GM19043 (cell line): ENCODE results near the gene SEMA6D.
"Not testable (repeated sequence)": the region's sequence is repeated elsewhere in the genome, so short reads cannot be mapped to it uniquely, and the experiment has no call there.

ENCODE experiments used
- ATAC-seq: cut with Tn5 transposase; IDR thresholded peaks from one replicate; pipeline ENCODE4 v1.9.1; 2021; ENCODE audit warnings: low read depth; ENCODE audit not compliant: unreplicated experiment

SEMA6D gene

GRCh38 chr15:47715856-47716445 lies 1.4 kb upstream of the SEMA6D start:
- ATAC-seq = no peak

GRCh38 chr15:47716516-47716915 lies 789 bp upstream of the SEMA6D start:
- no peak for ATAC-seq

DNA sequence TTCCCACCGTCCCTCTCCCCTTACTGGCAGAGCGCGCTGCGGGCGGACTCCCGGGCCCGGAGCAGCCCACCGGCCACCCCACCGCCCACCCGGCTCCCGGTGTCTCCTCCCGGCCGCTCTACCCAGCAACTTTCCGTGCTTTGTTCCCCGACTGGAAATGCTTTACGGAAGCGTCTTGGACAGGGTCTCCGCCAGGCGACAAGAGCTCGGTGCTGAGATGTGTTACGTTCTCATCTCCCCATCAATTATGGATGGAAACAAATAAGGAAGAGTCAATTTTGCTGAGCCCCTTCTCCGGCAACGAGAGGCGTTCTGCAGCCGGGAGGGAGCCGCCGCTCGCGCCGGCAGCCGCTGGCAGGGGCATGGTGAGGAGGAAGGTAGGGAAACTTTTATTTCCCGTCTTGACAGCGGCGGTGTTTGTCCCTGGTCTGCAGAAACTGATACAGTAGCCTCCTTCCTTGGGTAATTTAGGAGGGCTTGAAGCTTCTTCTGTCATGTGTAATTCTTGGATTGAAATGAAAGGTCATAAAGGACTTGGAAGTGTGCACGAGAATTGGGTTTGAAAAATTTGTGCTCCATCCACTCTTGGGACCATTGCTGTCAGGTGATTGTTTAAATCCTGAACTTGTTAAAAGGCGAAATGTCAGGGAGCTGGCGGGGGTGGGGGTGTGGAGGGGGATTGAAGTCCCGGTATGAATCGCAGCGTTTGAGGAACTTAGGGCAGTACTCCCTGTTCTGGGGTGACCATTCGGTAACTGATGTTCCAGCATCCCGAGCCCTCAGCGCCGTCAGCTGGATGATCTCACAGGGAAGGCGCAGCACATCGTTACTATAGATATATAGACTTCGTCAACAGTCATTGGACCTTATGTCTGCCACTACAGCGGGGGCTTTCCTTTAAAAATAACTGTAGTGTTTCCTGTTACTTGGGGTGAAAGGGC lies 1.5 kb downstream of the SEMA6D start:
- ATAC-seq = no peak

GRCh38 chr15:47719730-47720129 lies 2.4 kb downstream of the SEMA6D start:
- ATAC-seq = no peak

- no peak for ATAC-seq
These were observed 3.2 kb downstream of the SEMA6D start for GRCh38 chr15:47720555-47720954.

- ATAC-seq = no peak
These were observed 4.4 kb downstream of the SEMA6D start for GRCh38 chr15:47721676-47722075.

- ATAC-seq = no peak
These were observed 7.0 kb downstream of the SEMA6D start for GRCh38 chr15:47724346-47724745.

- no peak for ATAC-seq
These were observed 7.7 kb downstream of the SEMA6D start for GRCh38 chr15:47725051-47725450.

GRCh38 chr15:47725906-47726305 lies 8.6 kb downstream of the SEMA6D start:
- no peak for ATAC-seq

- no peak for ATAC-seq
These were observed 9.1 kb downstream of the SEMA6D start for GRCh38 chr15:47726399-47726823.

DNA sequence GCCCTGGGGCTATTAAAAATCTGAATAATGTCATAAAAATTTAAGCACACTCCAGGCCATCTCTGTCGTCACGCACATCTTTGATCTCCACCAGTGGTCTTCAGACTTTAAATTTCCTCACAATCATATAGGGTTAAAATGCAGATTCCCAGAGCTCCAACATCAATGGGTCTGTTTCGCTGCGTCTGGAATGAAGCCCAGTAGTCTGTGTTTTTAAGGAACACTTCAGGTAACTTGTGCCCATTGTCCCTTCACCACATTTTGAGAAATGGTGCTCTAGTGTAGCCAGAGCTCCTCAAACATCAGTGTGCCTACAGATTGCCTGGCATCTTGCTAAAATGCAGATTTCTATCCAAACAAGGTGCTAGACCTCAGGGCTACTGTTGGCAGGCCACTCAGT lies 9.8 kb downstream of the SEMA6D start:
- ATAC-seq = no peak

- no peak for ATAC-seq
These were observed 10.4 kb downstream of the SEMA6D start for GRCh38 chr15:47727676-47728075.

DNA sequence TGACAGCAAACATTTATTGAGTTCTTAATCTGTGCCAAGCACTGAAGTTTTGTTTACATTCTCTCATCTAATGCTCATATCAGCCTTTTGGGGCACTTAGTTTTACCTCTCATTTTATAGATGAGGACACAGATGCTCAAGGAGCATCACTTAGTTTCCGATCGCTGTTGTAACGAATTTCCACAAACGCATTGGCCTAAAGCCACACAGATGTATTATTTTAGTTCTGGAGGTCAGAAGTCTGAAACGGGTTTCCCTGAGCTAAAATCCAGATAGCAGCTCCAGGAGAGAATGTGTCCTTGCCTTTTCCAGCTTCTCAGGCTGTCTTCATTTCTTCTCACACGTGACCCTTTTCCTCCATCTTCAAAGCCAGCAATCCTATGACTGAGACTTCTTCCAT lies 11.1 kb downstream of the SEMA6D start:
- no peak for ATAC-seq

DNA sequence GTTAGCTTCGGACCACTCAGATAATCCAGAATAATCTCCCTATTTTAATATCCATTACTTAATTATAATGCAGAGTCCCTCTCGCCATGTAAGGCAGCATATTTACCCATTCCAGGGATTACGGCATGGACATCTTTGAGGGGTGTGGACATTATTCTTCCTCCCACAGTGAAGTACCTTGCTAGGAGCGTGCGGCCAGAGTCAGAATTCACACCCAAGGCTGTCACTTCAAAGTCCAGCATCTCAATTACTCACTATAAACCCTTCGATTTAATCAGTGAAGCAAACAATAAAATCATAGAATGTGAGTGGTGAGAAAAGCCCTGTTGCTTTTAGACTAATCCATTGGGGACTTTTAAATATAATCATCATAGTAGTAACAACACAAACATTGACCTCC lies 11.6 kb downstream of the SEMA6D start:
- no peak for ATAC-seq

DNA sequence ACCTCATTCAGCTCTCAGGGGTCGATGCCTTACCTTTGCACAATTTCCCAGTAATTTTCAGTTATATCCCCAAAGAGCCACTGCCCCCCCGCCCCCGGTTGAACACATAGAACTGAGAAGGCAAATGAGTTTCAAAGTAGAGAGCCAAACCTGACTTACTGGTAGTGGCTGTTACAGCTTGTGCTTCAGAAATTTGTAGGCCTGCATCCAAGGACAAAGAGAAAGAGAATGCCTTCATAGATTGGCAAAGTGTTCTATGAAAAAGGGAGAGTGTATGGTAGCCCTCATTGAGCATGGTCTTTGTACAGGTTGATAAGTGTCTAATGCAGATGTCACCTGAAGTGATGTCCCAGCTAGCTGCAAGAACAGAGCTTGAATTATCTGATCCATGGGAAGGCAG lies 13.9 kb downstream of the SEMA6D start:
- no peak for ATAC-seq

DNA sequence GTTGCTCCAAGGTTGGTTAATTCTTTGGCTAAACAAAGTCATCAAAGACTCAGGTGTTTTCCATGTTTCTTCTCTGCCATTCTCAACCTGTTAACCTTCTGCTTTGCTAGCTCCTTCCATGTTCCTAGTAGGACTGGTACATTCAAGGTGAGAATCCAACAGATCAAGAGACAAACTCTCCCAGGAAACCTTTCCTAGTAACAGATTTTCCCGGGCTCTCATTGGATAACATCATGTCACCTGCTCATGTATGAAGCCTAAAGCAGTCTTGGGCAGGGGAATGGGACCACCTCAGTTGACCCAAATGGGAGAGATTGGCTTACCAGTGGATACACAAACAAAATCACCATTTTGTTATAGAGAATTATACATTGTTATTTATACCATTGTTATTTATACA lies 14.9 kb downstream of the SEMA6D start:
- ATAC-seq = no peak

- ATAC-seq = no peak
These were observed 15.8 kb downstream of the SEMA6D start for GRCh38 chr15:47733085-47733484.

DNA sequence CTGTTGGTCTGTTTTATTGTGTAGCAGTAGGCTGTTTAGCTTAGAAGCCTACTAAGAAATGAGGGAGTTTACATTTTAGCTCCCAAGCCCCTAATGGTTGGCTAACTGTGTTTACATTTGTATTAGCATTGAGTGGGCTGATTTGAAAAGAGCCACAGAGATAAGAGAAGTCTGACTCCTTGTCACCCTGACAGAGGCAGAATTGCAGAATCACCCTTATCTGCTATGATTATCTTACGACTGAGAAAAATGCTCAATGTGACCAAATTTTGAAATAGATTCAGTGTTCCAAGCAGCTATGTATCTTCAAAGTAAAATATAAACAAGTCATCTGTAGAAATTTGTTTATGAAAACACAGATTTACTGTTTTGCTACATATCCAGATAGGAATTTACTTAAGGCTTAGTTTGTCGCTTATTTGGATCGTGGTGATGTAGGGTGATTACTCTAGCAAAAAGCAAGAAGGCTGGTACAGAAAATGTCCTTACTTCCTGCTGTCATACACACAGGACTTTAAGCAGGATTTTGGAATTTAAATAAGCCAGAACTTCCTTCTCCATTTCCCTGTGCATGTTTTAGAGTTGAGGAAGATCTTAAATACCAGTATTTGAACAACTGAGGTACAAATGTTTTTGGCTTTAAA lies 19.0 kb downstream of the SEMA6D start:
- ATAC-seq = no peak

DNA sequence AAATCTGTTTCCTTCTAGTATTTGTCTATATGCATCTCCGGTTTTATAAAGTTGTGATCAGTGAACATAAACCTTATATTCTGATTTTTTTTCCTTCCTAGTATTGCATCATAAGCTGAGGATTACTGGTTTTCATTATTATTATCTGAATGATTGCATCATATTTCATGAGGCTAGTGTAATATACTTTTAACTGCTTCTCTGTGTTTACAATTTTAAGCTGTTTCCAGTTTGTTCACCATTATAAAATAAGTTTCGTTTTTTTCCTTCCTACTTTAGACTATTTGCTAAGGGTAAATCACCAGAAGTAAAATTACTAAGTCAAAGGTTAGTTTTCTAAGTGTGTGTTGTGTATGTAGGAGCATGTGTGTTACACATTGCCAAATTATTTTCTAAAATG lies 20.2 kb downstream of the SEMA6D start:
- ATAC-seq = no peak

- ATAC-seq = not testable (repeated sequence)
These were observed 21.0 kb downstream of the SEMA6D start for GRCh38 chr15:47738144-47738825.

GRCh38 chr15:47741082-47741481 lies 23.8 kb downstream of the SEMA6D start:
- ATAC-seq = no peak
